A375 (cell line): ENCODE results near the gene PDE3A. TPM values are rescaled to one million over a fixed set of nuclear protein-coding genes. Genes with fewer than 3 reads are reported as not detected.

ENCODE experiments used
- total RNA-seq: library from RNA; depleted of rRNA; stranded (reverse); fragments of >200 nt; shearing (Covaris generic); gene quantifications from 2 replicates; pipeline ENCODE4 v1.2.3, GENCODE V29; 2014; rRNA removed

The PDE3A gene
- total RNA-seq = 4.0 and 4.2 TPM in 2 replicates

GRCh38 chr12:20368114-20368650 lies at the start of gene PDE3A:
TSS of gene PDE3A (plus strand) at chr12:20368537. CDS start at chr12:20369285, 748 bp downstream.

GRCh38 chr12:20695232-20695631 lies 326.9 kb downstream of the PDE3A start, which contains the start of gene SLCO1C1:
TSS of gene SLCO1C1 (plus strand) at chr12:20695332. CDS start at chr12:20699577, 4,245 bp downstream.

